ENCODE data around the gene HBG1.
A peak's percentile ranks its signal among the peaks of the same experiment; 100 is the strongest.
"Not testable (repeated sequence)": the region's sequence is repeated elsewhere in the genome, so short reads cannot be mapped to it uniquely, and the experiment has no call there.

The HBG1 gene

DNA sequence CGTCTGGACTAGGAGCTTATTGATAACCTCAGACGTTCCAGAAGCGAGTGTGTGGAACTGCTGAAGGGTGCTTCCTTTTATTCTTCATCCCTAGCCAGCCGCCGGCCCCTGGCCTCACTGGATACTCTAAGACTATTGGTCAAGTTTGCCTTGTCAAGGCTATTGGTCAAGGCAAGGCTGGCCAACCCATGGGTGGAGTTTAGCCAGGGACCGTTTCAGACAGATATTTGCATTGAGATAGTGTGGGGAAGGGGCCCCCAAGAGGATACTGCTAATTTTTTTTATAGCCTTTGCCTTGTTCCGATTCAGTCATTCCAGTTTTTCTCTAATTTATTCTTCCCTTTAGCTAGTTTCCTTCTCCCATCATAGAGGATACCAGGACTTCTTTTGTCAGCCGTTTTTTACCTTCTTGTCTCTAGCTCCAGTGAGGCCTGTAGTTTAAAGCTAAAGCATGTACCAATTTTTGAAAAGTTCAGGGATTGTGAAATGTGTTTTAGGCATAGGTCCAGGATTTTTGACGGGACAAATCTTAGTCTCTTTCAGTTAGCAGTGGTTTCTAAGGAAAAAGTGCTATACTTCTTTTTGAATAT is at the start of gene HBG1:
TSS of gene HBG1 (minus strand) at position 51 of the 590 bp plus-strand sequence. CDS start 53 bp downstream, outside the sequence.
- not testable (repeated sequence) for DNase-seq

DNA sequence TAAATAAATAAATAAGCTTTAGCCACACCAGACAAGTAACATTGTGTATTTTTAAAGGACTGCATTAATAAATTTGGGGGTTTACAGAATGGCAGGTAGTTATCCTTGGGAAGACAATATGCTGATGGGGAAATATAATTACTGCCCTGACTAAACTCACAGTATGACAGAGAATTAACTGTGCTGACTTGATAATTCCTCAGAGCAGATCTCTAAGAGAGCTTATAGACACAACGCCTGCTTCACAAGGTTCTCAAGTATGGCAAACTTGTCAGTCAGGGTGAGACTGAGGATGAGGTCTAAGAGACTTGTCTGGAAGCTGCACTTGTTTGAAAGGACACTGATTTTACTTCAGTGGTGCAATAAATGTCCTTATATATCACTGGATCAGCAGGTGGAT is 48.8 kb upstream of the HBG1 start:
- no peak for DNase-seq

DNA sequence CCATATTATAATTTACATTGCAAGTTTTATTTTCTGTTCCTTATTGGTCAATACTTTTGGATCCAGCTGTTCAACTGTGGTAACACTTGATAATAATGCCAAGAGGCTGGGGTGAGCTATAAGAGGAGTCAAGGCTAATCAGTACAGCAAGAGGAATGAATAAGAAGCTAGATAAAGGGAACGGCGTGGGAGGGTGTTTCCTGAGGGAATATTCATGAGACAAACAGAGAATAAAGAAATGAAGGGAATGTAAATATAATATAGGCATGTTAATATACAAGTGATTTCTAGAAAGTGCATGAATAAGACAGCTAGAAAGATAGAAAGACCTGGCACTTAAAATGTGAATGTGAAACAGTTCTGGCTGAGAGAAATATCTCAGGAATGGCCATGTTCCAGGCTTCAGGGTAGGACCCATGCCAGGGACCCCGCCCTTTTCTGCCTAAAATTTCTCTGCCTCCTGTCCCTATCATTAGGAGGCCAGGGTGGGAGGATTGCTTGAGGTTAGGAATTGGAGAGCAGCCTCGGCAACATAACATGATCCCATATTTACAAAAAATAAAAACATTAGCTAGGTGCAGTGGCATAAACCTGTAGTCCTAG is 48.2 kb upstream of the HBG1 start:
- no peak for DNase-seq

DNA sequence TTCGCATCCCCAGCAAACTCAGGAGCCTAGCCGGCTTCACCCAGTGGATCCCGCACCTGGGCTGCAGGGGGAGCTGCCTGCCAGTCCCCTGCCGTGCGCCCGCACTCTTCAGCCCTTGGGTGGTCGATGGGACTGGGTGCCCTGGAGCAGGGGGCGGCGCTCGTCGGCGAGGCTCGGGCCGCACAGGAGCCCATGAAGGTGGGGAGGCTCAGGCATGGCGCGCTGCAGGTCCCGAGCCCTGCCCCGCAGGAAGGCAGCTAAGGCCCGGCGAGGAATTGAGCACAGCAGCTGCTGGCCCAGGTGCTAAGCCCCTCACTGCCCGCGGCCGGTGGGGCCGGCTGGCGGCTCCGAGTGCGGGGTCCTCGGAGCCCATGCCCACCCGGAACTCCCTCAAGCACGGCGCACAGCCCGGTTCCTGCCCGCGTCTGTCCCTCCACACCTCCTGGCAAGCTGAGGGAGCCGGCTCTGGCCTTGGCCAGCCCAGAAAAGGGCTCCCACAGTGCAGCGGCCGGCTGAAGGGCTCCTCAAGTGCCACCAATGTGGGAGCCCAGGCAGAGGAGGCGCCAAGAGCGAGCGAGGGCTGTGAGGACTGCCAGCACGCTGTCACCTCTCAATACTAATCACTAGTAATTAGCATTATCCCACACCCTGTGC is 44.8 kb upstream of the HBG1 start:
- not testable (repeated sequence) for DNase-seq

DNA sequence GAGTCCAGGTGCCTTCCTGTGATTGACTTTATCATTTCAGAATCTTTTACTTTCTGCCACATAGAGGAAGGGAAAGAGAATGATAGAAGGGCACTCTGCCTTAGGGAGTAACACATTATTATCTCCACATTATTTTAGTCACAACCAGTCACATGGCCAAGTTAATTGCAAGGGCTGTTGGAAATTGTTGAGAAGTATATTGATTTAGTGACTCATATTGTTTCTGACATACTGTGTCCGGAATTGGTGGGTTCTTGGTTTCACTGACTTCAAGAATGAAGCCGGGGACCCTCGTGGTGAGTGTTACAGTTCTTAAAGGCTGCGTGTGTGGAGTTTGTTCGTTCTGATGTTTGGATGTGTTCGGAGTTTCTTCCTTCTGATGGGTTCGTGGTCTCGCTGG is 43.4 kb upstream of the HBG1 start:
- peak; percentile 24 for DNase-seq

DNA sequence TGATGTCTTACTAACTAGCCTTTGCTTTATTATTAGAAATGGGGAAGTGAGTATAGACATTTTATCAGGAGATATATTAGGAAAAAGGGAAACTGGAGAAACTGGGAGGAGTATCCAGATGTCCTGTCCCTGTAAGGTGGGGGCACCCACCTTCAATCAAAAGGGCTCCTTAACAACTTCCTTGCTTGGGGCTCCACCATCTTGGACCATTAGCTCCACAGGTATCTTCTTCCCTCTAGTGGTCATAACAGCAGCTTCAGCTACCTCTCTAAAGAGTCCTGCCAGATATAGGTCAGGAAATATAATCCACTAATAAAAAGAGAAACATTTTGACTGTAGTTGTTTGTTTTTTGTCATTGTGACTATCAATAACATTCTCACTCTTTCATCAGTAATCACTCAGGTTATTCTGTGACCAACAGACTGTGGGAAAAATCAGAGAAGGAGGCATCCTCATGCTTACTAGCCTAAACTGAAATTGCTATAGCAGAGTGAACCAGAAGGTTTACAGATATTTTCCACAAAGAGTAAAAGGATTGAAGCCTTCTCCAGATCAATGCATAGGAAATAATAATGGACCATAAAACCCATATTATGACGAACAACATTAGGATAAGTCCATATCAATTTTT is 41.7 kb upstream of the HBG1 start:
- peak; percentile 75 for DNase-seq

DNA sequence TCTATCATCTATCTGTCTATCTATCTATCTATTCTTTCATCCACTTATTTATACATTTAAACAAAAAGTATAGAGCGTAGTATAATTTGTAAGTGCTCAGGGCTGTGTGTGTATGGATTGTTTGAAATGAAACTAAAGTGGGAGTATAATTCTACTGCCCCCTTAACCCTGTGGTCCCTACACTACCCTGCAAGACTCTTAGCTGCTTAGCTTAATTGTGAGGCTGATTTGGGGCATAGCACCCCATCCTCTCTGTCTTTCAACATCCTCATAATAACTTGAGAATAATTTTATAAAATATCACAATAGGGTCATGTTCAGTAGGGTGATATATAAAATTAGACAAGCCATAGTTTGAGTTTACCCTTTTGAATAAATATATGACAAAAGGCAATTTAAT is 40.4 kb upstream of the HBG1 start:
- DNase-seq: no peak

DNA sequence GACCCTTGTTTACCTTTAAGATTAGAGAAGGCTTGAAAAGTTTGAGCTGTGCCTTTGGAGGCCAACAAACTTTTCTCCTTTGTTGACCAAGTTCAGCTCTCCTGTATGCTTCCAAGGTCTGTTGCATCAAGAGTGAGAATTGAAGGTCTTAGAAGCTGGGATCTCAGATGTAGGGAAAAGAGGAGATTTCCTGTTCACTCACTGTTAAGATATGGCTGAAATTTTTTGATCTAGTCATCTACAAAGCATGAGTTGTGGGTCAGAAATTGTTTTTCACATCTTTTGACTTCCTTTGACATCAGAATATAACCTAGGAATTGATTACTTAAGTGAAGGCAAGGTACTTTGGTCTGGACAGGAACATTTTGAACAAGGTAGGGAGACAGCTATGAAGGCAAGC is 40.0 kb upstream of the HBG1 start:
- no peak for DNase-seq

DNA sequence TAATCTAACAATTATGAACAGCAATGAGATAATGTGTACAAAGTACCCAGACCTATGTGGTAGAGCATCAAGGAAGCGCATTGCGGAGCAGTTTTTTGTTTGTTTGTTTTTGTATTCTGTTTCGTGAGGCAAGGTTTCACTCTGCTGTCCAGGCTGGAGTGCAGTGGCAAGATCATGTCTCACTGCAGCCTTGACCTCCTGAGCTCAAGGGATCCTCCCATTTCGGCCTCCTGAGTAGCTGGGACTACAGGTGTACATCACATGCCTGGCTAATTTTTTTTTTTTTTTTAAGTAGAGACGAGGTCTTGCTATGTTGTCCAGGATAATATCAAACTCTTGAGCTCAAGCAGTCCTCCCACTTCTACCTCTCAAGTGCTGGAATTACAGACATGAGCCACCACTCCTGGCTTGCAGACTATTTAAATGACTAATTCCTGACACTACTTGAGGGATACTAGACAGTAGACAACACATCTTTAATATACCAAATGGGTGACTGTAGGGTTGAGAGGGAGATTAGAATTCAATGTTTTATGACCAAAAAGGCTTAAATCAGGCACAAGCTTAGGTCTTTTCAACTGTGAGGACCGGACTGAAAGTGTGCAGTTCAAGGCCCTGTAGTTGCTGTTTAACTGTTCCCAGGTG is 39.4 kb upstream of the HBG1 start:
- DNase-seq: no peak

DNA sequence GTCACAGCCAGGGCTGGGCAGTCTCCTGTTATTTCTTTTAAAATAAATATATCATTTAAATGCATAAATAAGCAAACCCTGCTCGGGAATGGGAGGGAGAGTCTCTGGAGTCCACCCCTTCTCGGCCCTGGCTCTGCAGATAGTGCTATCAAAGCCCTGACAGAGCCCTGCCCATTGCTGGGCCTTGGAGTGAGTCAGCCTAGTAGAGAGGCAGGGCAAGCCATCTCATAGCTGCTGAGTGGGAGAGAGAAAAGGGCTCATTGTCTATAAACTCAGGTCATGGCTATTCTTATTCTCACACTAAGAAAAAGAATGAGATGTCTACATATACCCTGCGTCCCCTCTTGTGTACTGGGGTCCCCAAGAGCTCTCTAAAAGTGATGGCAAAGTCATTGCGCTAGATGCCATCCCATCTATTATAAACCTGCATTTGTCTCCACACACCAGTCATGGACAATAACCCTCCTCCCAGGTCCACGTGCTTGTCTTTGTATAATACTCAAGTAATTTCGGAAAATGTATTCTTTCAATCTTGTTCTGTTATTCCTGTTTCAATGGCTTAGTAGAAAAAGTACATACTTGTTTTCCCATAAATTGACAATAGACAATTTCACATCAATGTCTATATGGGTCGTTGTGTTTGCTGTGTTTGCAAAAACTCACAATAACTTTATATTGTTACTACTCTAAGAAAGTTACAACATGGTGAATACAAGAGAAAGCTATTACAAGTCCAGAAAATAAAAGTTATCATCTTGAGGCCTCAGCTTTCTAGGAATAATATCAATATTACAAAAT is 38.6 kb upstream of the HBG1 start:
- no peak for DNase-seq

DNA sequence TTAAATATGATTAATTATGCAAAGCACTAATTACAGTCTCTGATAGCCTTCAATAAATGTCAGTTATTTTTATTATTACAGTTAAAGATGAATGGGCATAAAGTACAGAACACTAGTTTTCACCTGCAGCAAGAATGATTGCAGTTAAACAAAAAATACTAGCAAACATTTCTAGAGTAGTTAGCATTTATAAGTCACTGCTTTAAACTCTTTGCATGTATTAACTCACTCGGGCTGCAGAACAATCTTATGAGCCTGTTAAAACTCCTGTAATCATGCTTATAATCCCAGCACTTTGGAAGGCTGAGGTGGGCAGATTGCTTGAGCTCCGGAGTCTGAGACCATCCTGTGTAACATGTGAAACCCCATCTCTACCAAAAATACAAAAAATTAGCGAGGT is 37.2 kb upstream of the HBG1 start:
- DNase-seq: no peak

DNA sequence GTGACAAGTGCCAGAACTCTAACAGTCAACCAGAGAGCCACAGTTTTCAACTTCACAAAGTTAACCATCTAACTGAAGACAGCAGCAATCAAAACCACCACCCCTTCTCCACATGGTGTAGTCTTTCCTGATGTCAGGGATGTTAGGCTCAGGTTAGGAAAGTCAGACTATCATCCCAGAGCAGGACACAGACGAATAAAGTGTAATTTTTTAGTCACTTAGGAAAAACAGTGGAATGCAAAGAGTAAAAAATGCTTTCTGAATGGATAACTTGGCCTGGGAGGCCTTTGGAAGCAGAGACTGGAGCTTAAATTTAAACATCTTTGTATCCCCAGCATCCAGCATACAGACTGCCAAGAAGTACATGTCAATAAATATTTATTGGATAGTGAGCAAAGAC is 36.7 kb upstream of the HBG1 start:
- no peak for DNase-seq

DNA sequence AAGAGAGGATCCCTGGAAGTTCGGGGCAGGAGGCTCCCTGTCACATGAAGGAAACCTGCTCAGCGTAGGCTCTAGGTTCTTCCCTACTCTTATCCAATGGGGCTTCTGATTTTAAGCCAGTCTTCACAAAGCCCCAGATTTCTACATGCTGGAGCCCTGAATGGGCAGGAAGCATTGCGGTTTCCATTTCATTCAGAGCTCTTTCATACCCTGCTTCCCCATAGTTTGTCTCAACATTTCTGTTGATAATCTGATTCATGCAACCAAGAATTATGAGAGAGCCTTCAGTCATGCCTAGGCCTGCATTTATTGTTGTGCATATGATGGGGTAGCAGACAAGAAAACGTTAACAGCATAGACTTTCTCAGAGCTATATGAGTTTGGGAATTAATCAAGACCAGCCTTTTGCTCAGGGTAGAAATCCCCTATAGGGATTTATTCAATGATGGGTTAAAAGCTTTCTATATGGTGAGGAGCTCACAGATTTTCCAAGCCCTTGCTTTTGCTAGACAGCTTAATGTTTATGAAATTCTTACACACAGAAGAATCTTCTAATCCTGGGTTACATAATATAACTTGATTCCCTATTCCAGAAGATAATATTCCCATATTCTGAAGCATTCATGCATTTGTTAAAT is 36.2 kb upstream of the HBG1 start:
- no peak for DNase-seq

DNA sequence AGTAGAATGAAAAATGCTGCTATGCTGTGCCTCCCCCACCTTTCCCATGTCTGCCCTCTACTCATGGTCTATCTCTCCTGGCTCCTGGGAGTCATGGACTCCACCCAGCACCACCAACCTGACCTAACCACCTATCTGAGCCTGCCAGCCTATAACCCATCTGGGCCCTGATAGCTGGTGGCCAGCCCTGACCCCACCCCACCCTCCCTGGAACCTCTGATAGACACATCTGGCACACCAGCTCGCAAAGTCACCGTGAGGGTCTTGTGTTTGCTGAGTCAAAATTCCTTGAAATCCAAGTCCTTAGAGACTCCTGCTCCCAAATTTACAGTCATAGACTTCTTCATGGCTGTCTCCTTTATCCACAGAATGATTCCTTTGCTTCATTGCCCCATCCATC is 35.0 kb upstream of the HBG1 start:
- no peak for DNase-seq

DNA sequence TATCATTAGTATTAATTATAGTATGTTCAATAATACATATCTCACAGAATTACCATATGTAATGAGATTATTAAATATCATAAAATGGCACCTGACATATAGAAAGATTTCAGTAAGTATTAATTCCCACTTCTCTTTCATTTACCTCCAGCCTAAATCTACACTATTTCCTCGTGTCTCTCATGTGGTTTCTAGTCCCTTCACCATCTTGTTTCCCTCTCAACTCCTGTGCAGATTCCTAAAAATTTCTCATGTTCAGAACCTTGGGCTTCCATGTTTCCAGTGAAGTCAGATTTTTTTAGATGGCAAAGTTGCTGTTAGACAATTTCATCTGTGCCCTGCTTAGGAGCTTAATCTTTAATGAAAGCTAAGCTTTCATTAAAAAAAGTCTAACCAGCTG is 34.2 kb upstream of the HBG1 start:
- no peak for DNase-seq

DNA sequence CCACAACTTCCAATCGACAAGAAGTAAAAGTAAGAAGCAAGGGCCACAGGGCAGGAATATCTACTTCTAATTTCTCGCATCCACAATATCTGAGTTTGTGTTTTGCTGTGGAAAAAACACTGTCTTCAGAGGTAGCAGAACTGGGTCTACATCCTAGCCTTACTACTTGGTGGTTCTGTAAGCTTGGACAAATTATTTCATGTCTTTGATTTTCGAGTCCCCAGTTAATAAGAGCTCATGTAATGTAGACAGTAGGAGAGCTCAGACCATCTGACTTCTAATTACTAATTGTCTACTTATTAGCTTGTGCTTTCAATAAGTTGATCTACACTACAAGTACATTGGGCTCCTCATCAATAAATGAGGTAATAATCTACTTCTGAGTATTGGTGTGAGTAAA is 33.4 kb upstream of the HBG1 start:
- DNase-seq: no peak

DNA sequence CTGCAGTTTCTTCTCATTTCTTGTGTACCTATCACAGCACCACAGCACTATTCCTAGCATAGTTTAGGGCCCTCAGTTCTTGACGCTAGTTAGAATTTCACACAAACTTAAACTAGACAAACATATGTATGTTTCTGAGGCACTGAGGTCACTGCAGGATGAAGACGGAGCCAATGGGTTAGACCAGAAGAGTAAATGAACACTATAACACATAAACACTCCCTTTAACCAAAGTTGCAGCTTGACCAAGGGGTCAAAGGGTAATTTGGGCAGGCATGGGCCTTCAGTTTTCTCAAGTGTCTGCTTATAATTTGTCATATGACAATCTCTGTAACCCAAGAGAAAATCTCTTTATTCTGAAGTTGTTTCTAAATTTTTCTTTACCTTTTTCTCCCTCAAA is 33.0 kb upstream of the HBG1 start:
- DNase-seq: no peak

DNA sequence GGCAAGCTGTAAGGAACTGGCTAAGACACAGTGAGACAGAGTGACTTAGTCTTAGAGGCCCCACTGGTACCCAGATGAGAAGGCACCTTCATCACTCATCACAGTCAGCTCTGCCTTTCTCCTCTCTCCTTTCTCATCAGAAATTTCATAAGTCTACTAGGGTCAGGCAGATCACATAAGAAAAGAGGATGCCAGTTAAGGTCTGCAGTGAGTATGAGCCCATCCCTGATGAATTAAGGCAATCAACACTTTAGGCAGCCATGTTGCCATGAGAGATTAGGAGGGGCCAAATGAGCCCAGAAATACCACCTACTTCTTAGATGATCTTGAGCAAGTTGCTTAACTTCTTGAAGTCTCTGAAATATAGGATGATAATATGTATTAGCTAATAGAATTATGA is 31.9 kb upstream of the HBG1 start:
- DNase-seq: no peak

DNA sequence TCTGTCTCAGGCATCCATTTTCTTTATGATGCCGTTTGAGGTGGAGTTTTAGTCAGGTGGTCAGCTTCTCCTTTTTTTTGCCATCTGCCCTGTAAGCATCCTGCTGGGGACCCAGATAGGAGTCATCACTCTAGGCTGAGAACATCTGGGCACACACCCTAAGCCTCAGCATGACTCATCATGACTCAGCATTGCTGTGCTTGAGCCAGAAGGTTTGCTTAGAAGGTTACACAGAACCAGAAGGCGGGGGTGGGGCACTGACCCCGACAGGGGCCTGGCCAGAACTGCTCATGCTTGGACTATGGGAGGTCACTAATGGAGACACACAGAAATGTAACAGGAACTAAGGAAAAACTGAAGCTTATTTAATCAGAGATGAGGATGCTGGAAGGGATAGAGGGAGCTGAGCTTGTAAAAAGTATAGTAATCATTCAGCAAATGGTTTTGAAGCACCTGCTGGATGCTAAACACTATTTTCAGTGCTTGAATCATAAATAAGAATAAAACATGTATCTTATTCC is 31.0 kb upstream of the HBG1 start:
- DNase-seq: peak; percentile 98

DNA sequence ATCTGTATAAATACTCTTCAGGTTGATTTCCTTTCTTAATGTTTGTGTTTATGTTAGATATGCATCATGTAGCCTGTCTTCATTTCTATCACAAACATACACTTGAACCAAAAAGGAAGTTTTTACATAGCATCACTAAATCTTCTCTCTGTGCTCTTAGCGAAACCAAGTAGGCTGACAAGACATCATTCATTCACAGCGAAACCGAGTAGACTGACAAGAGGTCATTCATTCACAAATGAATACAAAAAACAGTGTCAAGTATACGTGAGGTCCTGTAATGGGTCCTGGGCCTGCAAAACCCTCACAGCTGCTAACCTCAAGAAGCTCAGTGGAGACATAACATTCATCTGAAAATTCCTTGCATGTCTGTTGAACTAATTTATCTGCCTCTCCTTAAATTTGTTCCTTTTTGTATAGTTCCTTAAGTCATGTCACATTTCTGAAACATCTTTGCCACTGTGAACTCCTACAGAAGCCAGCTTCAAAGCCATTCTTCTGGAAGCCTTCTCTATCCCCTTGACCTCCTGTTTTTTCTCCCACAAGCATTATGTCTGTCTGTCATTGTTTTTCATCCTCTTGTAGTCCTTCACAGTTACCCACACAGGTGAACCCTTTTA is 29.9 kb upstream of the HBG1 start:
- DNase-seq: no peak

DNA sequence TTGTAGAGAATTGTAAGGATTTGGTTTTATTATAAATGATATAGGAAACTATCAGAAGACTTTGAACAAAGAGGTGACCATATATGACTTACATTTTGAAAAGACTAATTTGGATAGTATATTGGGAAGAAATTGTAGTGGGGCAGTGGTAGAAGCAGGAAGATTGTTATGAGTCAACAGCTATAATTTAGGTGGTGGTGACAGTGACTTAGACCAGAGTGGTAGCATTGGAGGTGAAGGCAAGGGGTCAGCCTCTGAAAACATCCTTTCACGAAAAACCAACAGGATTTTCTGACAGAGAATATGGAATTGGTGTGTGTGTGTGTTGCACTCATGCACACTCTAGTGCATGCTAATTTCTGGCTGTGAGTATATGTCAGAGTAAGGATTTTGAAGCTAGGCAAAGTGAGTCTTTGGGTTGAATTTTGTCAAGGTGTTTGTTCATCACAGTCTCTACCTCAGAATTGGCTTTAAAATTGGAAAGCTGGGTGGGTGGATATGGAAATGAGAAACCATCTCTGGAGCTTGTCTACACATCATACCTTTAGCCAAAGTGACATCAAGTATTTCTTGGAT is 28.2 kb upstream of the HBG1 start:
- no peak for DNase-seq

Data from DMS53 (cell line).